MM.1S (cell line): ENCODE data around the gene HOXC13.

ENCODE experiments used
- DNase-seq: peaks from one replicate; pipeline ENCODE4 v3.0.0-alpha.2; 2015
- H2AFZ ChIP-seq: fragments of 300-600 bp; sonication (generic); 2 replicates; pipeline ENCODE4 v1.6.0; 2016; ENCODE audit warnings: antibody characterized with exemption, low read length
- H3F3A ChIP-seq: fragments of 300-600 bp; sonication (generic); 2 replicates; pipeline ENCODE4 v1.6.1; 2016; ENCODE audit warnings: mild to moderate bottlenecking, antibody characterized with exemption, low read length, moderate library complexity, mixed read lengths; ENCODE audit not compliant: insufficient read depth
- H3K27ac ChIP-seq: fragments of 300-600 bp; sonication (generic); 2 replicates; pipeline ENCODE4 v1.5.1; 2016; ENCODE audit warnings: mild to moderate bottlenecking, low read length
- H3K27me3 ChIP-seq: fragments of 300-600 bp; sonication (generic); replicated peaks from 2 replicates; pipeline ENCODE4 v1.6.0; 2016; ENCODE audit warnings: low read length; ENCODE audit not compliant: insufficient read depth
- H3K36me3 ChIP-seq: fragments of 300-600 bp; sonication (generic); replicated peaks from 2 replicates; pipeline ENCODE4 v1.6.1; 2016; ENCODE audit warnings: mild to moderate bottlenecking, low read length, mixed read lengths; ENCODE audit not compliant: insufficient read depth
- H3K4me1 ChIP-seq: fragments of 300-600 bp; sonication (generic); 2 replicates; pipeline ENCODE4 v1.6.1; 2016; ENCODE audit warnings: low read length, mixed read lengths
- H3K4me2 ChIP-seq: fragments of 300-600 bp; sonication (generic); 2 replicates; pipeline ENCODE4 v1.6.0; 2016; ENCODE audit warnings: low read depth, low read length
- H3K4me3 ChIP-seq: fragments of 300-600 bp; sonication (generic); 2 replicates; pipeline ENCODE4 v1.5.1; 2016; ENCODE audit warnings: low read length, mixed read lengths
- H3K79me2 ChIP-seq: fragments of 300-600 bp; sonication (generic); 2 replicates; pipeline ENCODE4 v1.6.1; 2016; ENCODE audit warnings: mixed run types, low read length, mixed read lengths
- H3K9ac ChIP-seq: fragments of 300-600 bp; sonication (generic); 2 replicates; pipeline ENCODE4 v1.6.1; 2016; ENCODE audit warnings: low read length, mixed read lengths
- H3K9me2 ChIP-seq: fragments of 300-600 bp; sonication (generic); replicated peaks from 2 replicates; pipeline ENCODE4 v1.6.1; 2016; ENCODE audit warnings: mild to moderate bottlenecking, low read length, mixed read lengths; ENCODE audit not compliant: insufficient read depth
- H3K9me3 ChIP-seq: fragments of 300-600 bp; sonication (generic); replicated peaks from 2 replicates; pipeline ENCODE4 v1.6.1; 2016; ENCODE audit warnings: mild to moderate bottlenecking, low read length, mixed read lengths; ENCODE audit not compliant: insufficient read depth
- H4K20me1 ChIP-seq: fragments of 300-600 bp; sonication (generic); 2 replicates; pipeline ENCODE4 v1.6.1; 2016; ENCODE audit warnings: mild to moderate bottlenecking, low read length, moderate library complexity, mixed read lengths; ENCODE audit not compliant: insufficient read depth
- CTCF ChIP-seq: fragments of 300-600 bp; sonication (generic); IDR thresholded peaks from 2 replicates; pipeline ENCODE4 v1.5.1; 2016; ENCODE audit warnings: antibody characterized with exemption, low read length, mixed read lengths
- EZH2 ChIP-seq: fragments of 300-600 bp; sonication (generic); optimal IDR thresholded peaks from 2 replicates; pipeline ENCODE3; 2017; ENCODE audit warnings: low read depth, mild to moderate bottlenecking, antibody characterized with exemption, low read length, mixed read lengths
- EZH2phosphoT487 ChIP-seq: fragments of 300-600 bp; sonication (generic); IDR thresholded peaks from 2 replicates; pipeline ENCODE4 v1.6.1; 2018; ENCODE audit warnings: antibody characterized with exemption, low read length

Gene HOXC13

DNA sequence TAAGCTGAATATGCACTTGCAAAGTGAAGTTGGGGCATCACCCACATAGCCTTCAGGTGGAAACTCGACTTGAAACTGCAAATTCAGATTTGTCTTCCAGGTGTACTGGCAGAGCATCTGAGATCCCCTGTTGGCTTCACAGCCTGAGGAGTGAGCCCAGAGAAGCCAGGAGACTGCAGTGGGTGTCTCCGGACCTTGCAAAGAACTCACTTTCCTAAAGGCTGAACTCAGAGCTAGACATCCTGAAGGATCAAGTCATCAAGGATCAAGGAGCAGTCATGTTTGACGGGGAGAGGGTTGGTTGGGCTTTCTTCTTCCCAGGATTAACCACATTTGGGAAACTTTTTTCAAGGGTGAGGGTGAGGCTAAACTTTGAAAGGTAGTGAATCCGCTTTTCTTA is 9.1 kb upstream of the HOXC13 start:
- Histone ChIP-seq H3K4me3 (no peak overlapping the region), H2AFZ (no peak overlapping the region), H3K9me3 (no peaks in the 10 kb centered on the region), H3K27me3 (peaks cover 95% of the 10 kb centered on the region), H3K36me3 (no peaks in the 10 kb centered on the region), H3K9ac (no peak overlapping the region), H4K20me1 (no peaks in the 10 kb centered on the region), H3K4me2 (no peak overlapping the region), H3K79me2 (no peaks in the 10 kb centered on the region), H3F3A (no peaks in the 10 kb centered on the region), H3K4me1 (no peaks in the 10 kb centered on the region), H3K27ac (no peak overlapping the region), H3K9me2 (no peaks in the 10 kb centered on the region)
- TF ChIP-seq EZH2 (no peak), CTCF (no peak), EZH2phosphoT487 (no peak)
- DNase-seq, result no peak

DNA sequence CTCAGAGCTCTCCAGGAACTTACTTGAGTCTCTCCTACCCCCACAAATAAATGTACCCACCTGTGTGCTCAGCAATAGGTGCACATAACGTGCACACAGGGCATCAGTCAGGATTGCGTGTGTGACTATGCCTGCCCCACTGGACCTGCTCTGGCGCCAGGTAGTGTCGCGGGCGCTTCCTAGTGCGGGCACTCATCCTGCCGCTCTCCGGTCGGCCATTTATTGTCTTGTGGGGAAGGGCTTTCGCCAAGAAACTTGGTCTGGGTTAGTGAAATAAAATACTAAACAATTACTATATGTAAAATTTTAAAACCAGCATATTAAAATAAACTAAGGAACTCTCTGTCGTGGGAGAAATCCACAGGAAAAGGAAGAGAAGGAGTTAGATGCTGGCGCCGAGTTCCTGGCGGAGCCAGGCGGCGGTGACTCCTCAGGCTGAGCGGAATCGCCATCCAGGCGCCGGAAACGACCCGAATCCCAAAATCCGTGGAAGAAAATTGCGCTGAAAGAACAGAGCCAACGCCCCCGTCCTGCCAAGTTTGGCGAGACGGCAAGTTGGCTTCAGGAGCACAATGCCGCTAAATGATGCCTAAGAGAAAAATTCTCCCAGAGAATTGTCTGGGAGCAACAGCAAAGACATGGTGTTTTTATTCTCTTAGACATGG is 7.9 kb upstream of the HOXC13 start:
- H2AFZ ChIP-seq, result no peak overlapping the region
- no peak overlapping the region for H3K4me2 ChIP-seq
- no peaks in the 10 kb centered on the region for H3K9me3 ChIP-seq
- no peak overlapping the region for H3K9ac ChIP-seq
- TF ChIP-seq EZH2 (no peak), EZH2phosphoT487 (no peak), CTCF (no peak)
- H3K4me3 ChIP-seq, result no peak overlapping the region
- no peak overlapping the region for H3K27ac ChIP-seq
- no peaks in the 10 kb centered on the region for H4K20me1 ChIP-seq
- H3F3A ChIP-seq, result no peaks in the 10 kb centered on the region
- H3K4me1 ChIP-seq, result no peaks in the 10 kb centered on the region
- DNase-seq, result no peak
- no peaks in the 10 kb centered on the region for H3K36me3 ChIP-seq
- H3K79me2 ChIP-seq, result no peaks in the 10 kb centered on the region
- H3K9me2 ChIP-seq, result no peaks in the 10 kb centered on the region
- H3K27me3 ChIP-seq, result peaks cover 100% of the 10 kb centered on the region

DNA sequence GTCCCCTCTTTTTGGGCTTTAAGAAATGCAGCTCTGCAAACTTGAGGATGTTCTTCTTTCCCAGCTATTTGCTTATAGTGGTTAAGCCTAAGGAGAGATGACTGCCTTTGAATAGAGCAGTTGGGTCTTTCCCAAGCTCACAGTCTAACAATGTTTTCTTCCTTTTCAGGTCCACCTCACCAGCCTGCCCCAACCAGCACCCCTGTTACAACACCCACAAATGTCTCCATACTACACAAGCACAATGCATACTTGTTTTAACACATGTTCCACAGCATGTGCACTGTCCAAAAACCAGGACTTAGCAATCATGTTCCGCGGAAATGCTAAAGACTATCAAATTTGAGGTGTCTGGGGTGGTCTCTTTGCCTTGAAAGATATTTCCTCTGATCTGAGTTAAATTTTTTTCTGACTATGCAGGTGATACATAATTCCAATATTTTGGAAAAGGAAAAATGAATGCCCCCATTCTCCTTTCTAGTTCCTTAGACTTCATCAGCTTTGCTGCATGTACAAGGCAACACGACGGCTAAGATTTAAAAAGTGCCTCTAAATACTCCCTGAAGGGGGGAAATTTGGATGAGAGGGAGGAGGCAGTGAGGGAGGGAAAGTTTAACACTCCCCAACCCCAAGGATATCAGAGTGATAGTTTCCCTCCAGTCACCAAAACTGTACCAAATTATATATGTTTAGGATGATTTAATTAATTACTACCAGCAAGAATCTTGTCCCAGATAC is 6.6 kb upstream of the HOXC13 start:
- Histone ChIP-seq H2AFZ (no peak overlapping the region), H3K9me3 (no peaks in the 10 kb centered on the region), H3K9ac (no peak overlapping the region), H3K27ac (no peak overlapping the region), H3K4me3 (no peak overlapping the region), H3K4me1 (no peaks in the 10 kb centered on the region), H3K4me2 (no peak overlapping the region), H3K27me3 (peaks cover 100% of the 10 kb centered on the region), H3K36me3 (no peaks in the 10 kb centered on the region), H3F3A (no peaks in the 10 kb centered on the region), H4K20me1 (no peaks in the 10 kb centered on the region), H3K9me2 (no peaks in the 10 kb centered on the region), H3K79me2 (no peaks in the 10 kb centered on the region)
- no peak for TF ChIP-seq EZH2phosphoT487
- no peak for TF ChIP-seq CTCF
- DNase-seq, result no peak
